Large intestine (tissue), 3 donors: Measurements from ENCODE around the gene NT5DC3. TPM values are rescaled to one million over a fixed set of nuclear protein-coding genes. Genes with fewer than 3 reads are reported as not detected.

Experiments used
- DNase-seq, 2 donors: peaks; one replicate each; pipeline versions ENCODE4 v3.0.0 to v3.0.0-alpha.2; 2013
- H3K27ac ChIP-seq: one replicate; pipeline ENCODE4 v1.5.1; 2013; ENCODE audit warnings: low read length
- H3K27me3 ChIP-seq: 2 replicates; pipeline ENCODE4 v1.6.1; 2013; ENCODE audit warnings: low read length; ENCODE audit not compliant: control insufficient read depth, insufficient read depth
- H3K36me3 ChIP-seq: 2 replicates; pipeline ENCODE4 v1.6.1; 2013; ENCODE audit warnings: low read length; ENCODE audit not compliant: control insufficient read depth, insufficient read depth
- H3K4me1 ChIP-seq: one replicate; pipeline ENCODE4 v1.6.1; 2013; ENCODE audit warnings: low read length; ENCODE audit not compliant: control insufficient read depth, insufficient read depth
- H3K4me3 ChIP-seq: one replicate; pipeline ENCODE4 v1.5.1; 2013; ENCODE audit warnings: low read length
- H3K9me3 ChIP-seq: one replicate; pipeline ENCODE4 v1.6.1; 2013; ENCODE audit warnings: mild to moderate bottlenecking, low read depth, low read length, moderate library complexity; ENCODE audit not compliant: control insufficient read depth
- WGBS: methylation state at CpG from one replicate; pipeline ENCODE4 v1.1.5; 2013; ENCODE audit warnings: low lambda C conversion rate; ENCODE audit not compliant: insufficient coverage; 5-methylcytosine and 5-hydroxymethylcytosine counted together
- polyA plus RNA-seq: library from polyadenylated mRNA; unstranded; fragments of 120-200 nt; gene quantifications from one replicate; pipeline ENCODE4 v1.2.1, GENCODE V29; 2013

The NT5DC3 gene
- polyA plus RNA-seq, 1 donor, result 6.6 TPM

DNA sequence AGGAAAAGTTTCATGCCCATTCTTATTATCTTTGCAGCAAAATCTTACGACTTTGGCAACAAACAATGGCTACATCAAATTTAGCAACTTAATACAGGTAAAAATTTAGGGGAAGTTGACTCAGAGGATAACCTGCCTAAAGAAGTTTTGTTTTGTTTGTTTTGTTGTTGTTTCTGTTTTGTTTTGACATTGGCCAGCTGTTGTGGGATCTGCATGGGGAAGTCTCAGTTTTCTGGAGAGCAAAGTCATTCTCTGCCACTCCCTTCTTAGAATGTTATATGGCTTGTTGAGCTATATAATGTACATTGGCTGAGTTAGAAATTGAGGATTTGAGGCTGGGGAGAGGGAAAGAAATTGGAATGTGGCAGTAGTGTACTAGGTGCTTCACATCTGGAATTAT lies 109.5 kb downstream of the NT5DC3 start:
- Histone ChIP-seq H3K36me3 (no peaks in the 10 kb centered on the region), H3K9me3 (peaks cover 5% of the 10 kb centered on the region), H3K27me3 (peaks cover 2% of the 10 kb centered on the region), H3K4me1 (no peaks in the 10 kb centered on the region), H3K4me3 (no peak overlapping the region), H3K27ac (no peak overlapping the region)
- DNase-seq, result no peak
- WGBS, result 100% methylated on average over 1 of the region's 1 CpG

DNA sequence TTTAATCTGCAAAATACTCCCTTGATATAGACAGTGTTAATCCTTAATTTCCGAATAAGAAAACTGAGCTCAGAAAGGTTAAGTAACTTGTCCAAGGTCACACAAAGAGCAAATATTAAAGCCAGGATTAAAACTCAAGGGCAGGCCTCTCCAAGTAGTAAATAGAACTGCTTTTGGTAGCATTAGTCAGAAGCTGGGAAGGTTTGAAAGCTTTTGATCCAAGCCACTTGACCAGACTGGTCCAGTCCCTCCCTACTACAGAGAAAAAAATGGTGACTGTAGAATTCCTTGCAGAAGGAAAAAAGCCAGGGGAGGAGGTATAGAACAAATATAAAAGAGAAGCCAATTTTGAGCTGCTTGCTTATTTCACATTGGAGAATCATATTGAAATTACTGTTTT lies 111.5 kb downstream of the NT5DC3 start:
- Histone ChIP-seq H3K27ac (no peak overlapping the region), H3K27me3 (no peaks in the 10 kb centered on the region), H3K4me1 (no peaks in the 10 kb centered on the region), H3K4me3 (no peak overlapping the region), H3K9me3 (peaks cover 5% of the 10 kb centered on the region), H3K36me3 (no peaks in the 10 kb centered on the region)
- DNase-seq, result no peak
- no CpG with 5 or more reads among the region's 1 CpG for WGBS

DNA sequence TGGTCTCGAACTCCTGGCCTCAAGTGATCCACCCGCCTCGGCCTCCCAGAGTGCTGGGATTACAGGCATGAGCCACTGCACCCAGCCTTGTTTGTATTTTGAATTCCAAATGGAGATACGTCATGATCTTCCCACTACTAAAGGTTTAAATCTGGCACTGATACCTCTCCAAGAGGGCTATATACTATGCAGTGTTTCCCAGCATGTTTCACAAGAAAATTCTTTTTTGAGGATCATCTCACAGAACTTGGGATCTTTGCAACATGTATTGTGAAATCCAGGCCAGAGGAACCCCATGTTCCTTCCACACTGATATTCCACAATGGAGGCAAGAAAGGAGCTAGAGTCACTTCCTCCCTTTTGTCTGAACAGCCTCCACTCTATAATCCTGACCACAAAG lies 112.7 kb downstream of the NT5DC3 start:
- H3K4me3 ChIP-seq, result no peak overlapping the region

DNA sequence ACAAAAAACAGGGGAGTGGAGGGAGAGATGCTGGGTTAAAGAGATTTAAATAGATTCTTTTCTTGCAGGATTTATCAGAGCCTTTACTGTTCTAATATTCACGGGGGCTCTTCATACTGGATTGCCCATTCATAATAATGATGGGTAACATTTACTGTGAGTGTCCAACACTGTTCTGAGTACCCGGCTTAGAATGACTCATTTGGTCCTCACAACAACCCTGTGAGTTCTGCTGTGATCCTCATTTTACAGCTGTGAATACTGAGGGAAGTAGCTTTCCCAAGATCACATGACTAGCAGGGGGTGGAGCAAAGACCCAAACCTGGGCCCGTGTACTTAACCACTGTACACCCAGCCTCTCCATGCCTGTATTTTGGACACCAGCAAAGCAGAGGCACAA lies 113.4 kb downstream of the NT5DC3 start:
- H3K4me3 ChIP-seq, result no peak overlapping the region
- WGBS, result no CpG with 5 or more reads among the region's 3 CpGs
- DNase-seq, result no peak

More for the DNA sequence above, 112.7 kb downstream of the NT5DC3 start:
- Histone ChIP-seq H3K4me1 (no peaks in the 10 kb centered on the region), H3K9me3 (peaks cover 5% of the 10 kb centered on the region), H3K27me3 (no peaks in the 10 kb centered on the region), H3K27ac (no peak overlapping the region), H3K36me3 (no peaks in the 10 kb centered on the region)
- no peak for DNase-seq
- WGBS, result no CpG with 5 or more reads among the region's 4 CpGs

DNA sequence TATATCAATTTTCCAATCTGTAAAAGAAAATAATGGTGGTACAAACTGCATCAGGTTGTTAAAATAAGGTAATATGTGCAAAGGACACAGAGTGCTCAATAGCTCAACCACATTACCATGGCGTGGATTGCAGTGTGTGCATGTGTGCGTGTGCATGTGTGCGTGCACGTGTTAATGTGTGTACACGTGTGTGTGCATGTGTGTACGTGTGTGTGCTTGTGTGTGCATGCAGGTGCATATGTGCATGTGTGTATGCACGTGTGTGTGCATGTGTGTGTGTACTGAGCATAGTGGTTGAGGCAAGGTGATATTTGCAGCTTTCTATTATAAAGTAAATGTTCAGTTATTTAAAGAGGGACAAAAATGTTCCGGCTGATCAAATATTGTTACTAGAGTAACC lies 115.6 kb downstream of the NT5DC3 start:
- Histone ChIP-seq H3K4me1 (no peaks in the 10 kb centered on the region), H3K9me3 (no peaks in the 10 kb centered on the region), H3K4me3 (no peak overlapping the region), H3K36me3 (no peaks in the 10 kb centered on the region), H3K27ac (no peak overlapping the region), H3K27me3 (no peaks in the 10 kb centered on the region)
- 100% methylated on average over 1 of the region's 8 CpGs for WGBS
- no peak for DNase-seq

More for the DNA sequence above, 113.4 kb downstream of the NT5DC3 start:
- H3K9me3 ChIP-seq, result peaks cover 5% of the 10 kb centered on the region
- no peak overlapping the region for H3K27ac ChIP-seq
- no peaks in the 10 kb centered on the region for H3K27me3 ChIP-seq
- H3K4me1 ChIP-seq, result no peaks in the 10 kb centered on the region
- H3K36me3 ChIP-seq, result no peaks in the 10 kb centered on the region

Other genes starting within 250 kb of the NT5DC3 start
- gene HSP90B1, start 89.2 kb upstream of the NT5DC3 start, polyA plus RNA-seq, result 810 TPM
- gene TDG, start 124.6 kb upstream of the NT5DC3 start, polyA plus RNA-seq, result 44.8 TPM
- 15.2 TPM for gene GLT8D2, start 209.0 kb upstream of the NT5DC3 start, polyA plus RNA-seq
- gene HCFC2, start 223.3 kb upstream of the NT5DC3 start, polyA plus RNA-seq, result 12.2 TPM